NCI-H1694 treated with DMSO at 0.1 percent for 48 hours (cell line): ENCODE measurements around the gene HOXA7.

Source experiments
- DNase-seq: peaks from one replicate; lab custom pipeline; 2025; lab: John Stamatoyannopoulos, UW

HOXA7 gene

GRCh38 chr7:27182285-27182841 is 25.9 kb upstream of the HOXA7 start:
- DNase-seq: no peak

GRCh38 chr7:27181795-27182275 is 25.4 kb upstream of the HOXA7 start:
- no peak for DNase-seq

- no peak for DNase-seq
These were observed 24.3 kb upstream of the HOXA7 start for GRCh38 chr7:27180431-27181420.

- no peak for DNase-seq
These were observed 23.3 kb upstream of the HOXA7 start for GRCh38 chr7:27179503-27180430.

- no peak for DNase-seq
These were observed 22.6 kb upstream of the HOXA7 start for GRCh38 chr7:27179030-27179429.

GRCh38 chr7:27178366-27178765 is 21.9 kb upstream of the HOXA7 start:
- DNase-seq: no peak

- no peak for DNase-seq
These were observed 21.4 kb upstream of the HOXA7 start for GRCh38 chr7:27177795-27178320.

- no peak for DNase-seq
These were observed 20.7 kb upstream of the HOXA7 start for GRCh38 chr7:27176962-27177794.

GRCh38 chr7:27176524-27176845 is 20.0 kb upstream of the HOXA7 start:
- no peak for DNase-seq

GRCh38 chr7:27175626-27176523 is 19.4 kb upstream of the HOXA7 start:
- no peak for DNase-seq

- DNase-seq: no peak
These were observed 18.6 kb upstream of the HOXA7 start for GRCh38 chr7:27174874-27175625.

GRCh38 chr7:27173956-27174873 is 17.7 kb upstream of the HOXA7 start, which contains the start of gene HOXA10:
HOXA10 (minus strand) TSS chr7:27174320; CDS start chr7:27174306, 14 bp downstream.
- no peak for DNase-seq

GRCh38 chr7:27173511-27173955 is 17.1 kb upstream of the HOXA7 start:
- DNase-seq: no peak

- DNase-seq: no peak
These were observed 16.5 kb upstream of the HOXA7 start for GRCh38 chr7:27172823-27173510.

GRCh38 chr7:27172315-27172774 is 15.9 kb upstream of the HOXA7 start:
- no peak for DNase-seq

- no peak for DNase-seq
These were observed 15.3 kb upstream of the HOXA7 start for GRCh38 chr7:27171637-27172314.

- DNase-seq: no peak
These were observed 14.8 kb upstream of the HOXA7 start for GRCh38 chr7:27171325-27171636.
